CD4-positive, alpha-beta memory T cell (primary cell): ENCODE results near the gene DSTN. TPM values are rescaled to one million over a fixed set of nuclear protein-coding genes. Genes with fewer than 3 reads are reported as not detected.

Experiments
- CTCF ChIA-PET: fragments of 350-600 bp; sonication (Branson Sonifier 250); formaldehyde crosslinking; loops from one replicate; lab custom pipeline; 2021; ENCODE audit warnings: inconsistent platforms; ENCODE audit not compliant: partially characterized antibody; lab: Charles Lee
- POLR2A ChIA-PET: fragments of 350-600 bp; sonication (Branson Sonifier 250); formaldehyde crosslinking; loops from one replicate; lab custom pipeline; 2021; ENCODE audit not compliant: partially characterized antibody; lab: Charles Lee
- DNase-seq, 5 donors: peaks; one replicate each; pipeline versions ENCODE4 v3.0.0 to v3.0.0-alpha.2; 2020 to 2022; ENCODE audit warnings: mixed read lengths in 1 of 5
- H3K27ac ChIP-seq: one replicate; pipeline ENCODE4 v1.7.0; 2013; ENCODE audit warnings: low read depth, low read length
- H3K27me3 ChIP-seq: 2 replicates; pipeline ENCODE4 v1.7.0; 2013; ENCODE audit warnings: mild to moderate bottlenecking, low read length, moderate library complexity; ENCODE audit not compliant: insufficient read depth
- H3K36me3 ChIP-seq: 2 replicates; pipeline ENCODE4 v1.7.0; 2013; ENCODE audit warnings: mild to moderate bottlenecking, low read length, moderate library complexity; ENCODE audit not compliant: insufficient read depth
- H3K4me1 ChIP-seq: 2 replicates; pipeline ENCODE4 v1.7.0; 2013; ENCODE audit warnings: mild to moderate bottlenecking, low read length, moderate library complexity; ENCODE audit not compliant: insufficient read depth
- H3K4me3 ChIP-seq, 2 donors: one replicate each; pipeline ENCODE4 v1.7.0; 2013; ENCODE audit warnings: low read length in 2 of 2, mild to moderate bottlenecking in 1 of 2
- H3K9me3 ChIP-seq, 2 donors: one replicate each; pipeline ENCODE4 v1.7.0; 2013; ENCODE audit warnings: low read length in 2 of 2, control low read depth in 1 of 2; ENCODE audit not compliant: control insufficient read depth in 1 of 2
- H3K27ac Mint-ChIP-seq, 7 donors: one replicate each; pipeline ENCODE4 v1.8.0; 2020 to 2021; ENCODE audit warnings: mixed read lengths in 7 of 7, mild to moderate bottlenecking in 6 of 7, inconsistent platforms in 3 of 7, moderate library complexity in 3 of 7
- H3K27me3 Mint-ChIP-seq, 2 donors: one replicate each; pipeline ENCODE4 v1.8.0; 2020 to 2021; ENCODE audit warnings: mixed read lengths in 2 of 2
- H3K36me3 Mint-ChIP-seq, 2 donors: one replicate each; pipeline ENCODE4 v1.8.0; 2020 to 2021; ENCODE audit warnings: mixed read lengths in 2 of 2, inconsistent platforms in 1 of 2, mild to moderate bottlenecking in 1 of 2
- H3K4me1 Mint-ChIP-seq, 4 donors: one replicate each; pipeline ENCODE4 v1.8.0; 2020 to 2021; ENCODE audit warnings: mixed read lengths in 4 of 4, mild to moderate bottlenecking in 1 of 4
- H3K4me3 Mint-ChIP-seq, 8 donors: one replicate each; pipeline ENCODE4 v1.8.0; 2020 to 2021; ENCODE audit warnings: mixed read lengths in 8 of 8, mild to moderate bottlenecking in 7 of 8, moderate library complexity in 6 of 8, inconsistent platforms in 3 of 8
- H3K9me3 Mint-ChIP-seq, 8 donors: one replicate each; pipeline ENCODE4 v1.8.0; 2020 to 2021; ENCODE audit warnings: mixed read lengths in 8 of 8, mild to moderate bottlenecking in 5 of 8, inconsistent platforms in 3 of 8, moderate library complexity in 1 of 8
- intact Hi-C: fragments of 100-400 bp; cut with micrococcal nuclease; formaldehyde crosslinking; loops from one replicate; pipeline ENCODE4 v1.15.1; 2023
- polyA plus RNA-seq, 2 donors: library from polyadenylated mRNA; unstranded; fragments of 300-500 nt; fragmentation: Illumina TruSeq; gene quantifications; one replicate each; pipeline ENCODE4 v1.2.3, GENCODE V29; 2021
- total RNA-seq, 2 experiments: library from RNA; stranded (reverse); gene quantifications; one replicate each; pipeline ENCODE4 v1.2.3, GENCODE V29; 2021

The DSTN gene
- total and polyA plus RNA-seq, 4 experiments from 2014 or later, result 43.1 to 212 (median 98.3) TPM

DNA sequence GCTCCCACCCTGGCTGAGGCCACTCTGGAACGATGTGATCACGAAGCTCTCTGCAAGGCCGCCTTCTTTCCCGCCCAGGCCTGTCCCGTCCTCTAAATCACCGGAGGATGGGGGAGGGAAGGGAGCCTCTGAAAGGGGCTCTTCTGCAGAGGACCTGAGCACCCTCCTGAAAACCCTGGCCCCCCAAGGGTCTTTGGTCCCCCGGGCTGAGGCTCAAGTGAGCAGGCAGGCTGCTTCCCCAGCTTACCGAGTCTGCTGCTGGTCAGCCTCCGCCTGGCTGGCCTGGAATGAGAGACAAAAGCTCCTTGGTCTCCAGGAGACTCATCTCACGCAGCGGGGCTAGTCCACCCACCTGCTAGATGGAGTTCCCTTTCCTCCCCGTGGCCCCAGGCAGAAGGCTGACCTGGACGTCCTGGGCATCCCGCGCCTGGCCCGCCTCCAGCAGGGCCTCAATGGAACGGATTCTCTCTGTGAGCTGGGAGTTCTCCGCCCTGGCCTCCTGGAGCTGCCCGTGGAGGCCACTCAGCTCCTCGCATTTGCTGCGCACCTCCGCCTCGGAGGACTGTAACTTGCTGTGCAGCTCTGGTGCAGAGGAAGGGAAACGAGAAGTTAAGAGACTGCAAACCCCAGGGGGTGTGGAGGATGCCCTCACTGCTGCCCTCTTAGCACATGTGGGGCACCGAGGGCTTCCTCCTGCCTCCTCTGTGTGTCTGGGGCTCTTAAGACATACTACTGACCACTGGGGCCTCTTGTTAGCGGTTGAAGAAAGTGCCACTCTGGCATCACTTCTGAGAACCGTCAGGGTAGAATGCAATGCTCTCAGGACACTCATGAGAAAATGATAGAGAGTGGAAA lies 57.5 kb downstream of the DSTN start:
- DNase-seq, result no peak
- Mint-ChIP-seq H3K4me3 (no peak overlapping the region), H3K36me3 (peaks cover 13 to 45% of the 10 kb centered on the region in 2 donors), H3K4me1 (no peaks in the 10 kb centered on the region), H3K27me3 (no peaks in the 10 kb centered on the region), H3K27ac (peak overlapping the region in 2 of 7 donors; percentile 12 to 17), H3K9me3 (no peaks in the 10 kb centered on the region)
- Histone ChIP-seq H3K4me3 (no peak overlapping the region), H3K4me1 (no peaks in the 10 kb centered on the region), H3K9me3 (no peaks in the 10 kb centered on the region), H3K36me3 (peaks cover 5% of the 10 kb centered on the region), H3K27me3 (no peaks in the 10 kb centered on the region), H3K27ac (no peak overlapping the region)
- CTCF ChIA-PET, result no interaction called here
- POLR2A ChIA-PET, result no interaction called here
- intact Hi-C loops, result no loop called here

DNA sequence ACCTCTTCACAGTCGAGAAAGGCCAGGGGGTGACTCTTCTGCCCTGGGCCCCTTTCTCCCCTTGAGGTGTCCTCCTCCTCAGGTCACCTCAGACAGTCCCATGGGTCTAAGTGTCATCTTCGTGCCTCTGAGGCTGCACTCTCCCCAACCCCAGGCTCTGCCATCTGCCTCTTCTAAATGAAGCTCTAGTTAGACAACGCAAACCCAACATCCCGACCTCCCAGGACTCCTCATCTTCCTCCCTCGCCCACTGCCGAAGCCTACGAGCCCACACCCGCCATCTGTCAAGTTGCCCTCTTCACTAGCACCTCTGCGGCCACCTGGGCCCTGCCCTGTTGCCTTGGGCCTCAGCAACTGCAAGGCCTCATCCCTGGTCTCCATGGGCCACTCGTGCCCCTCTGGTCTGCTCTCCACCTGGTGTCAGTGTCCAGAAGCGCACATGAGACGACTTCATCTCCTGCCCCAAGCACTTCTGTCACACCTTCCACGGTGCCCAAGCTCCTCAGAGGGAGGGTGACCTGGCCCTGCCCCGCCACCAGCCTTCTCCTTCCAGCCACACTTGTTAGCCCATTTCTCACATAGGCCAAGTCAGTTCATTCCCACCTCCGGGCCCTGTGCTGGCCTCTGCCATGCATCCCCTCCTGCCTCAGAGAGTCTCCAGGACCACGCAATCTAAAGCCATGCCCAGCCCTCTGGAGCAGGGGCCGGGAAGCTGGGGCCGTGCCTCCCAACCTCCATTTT lies 58.4 kb downstream of the DSTN start:
- CTCF ChIA-PET, result no interaction called here
- Histone ChIP-seq H3K4me3 (no peak overlapping the region), H3K27me3 (no peaks in the 10 kb centered on the region), H3K9me3 (no peaks in the 10 kb centered on the region), H3K4me1 (no peaks in the 10 kb centered on the region), H3K27ac (no peak overlapping the region), H3K36me3 (peaks cover 10% of the 10 kb centered on the region)
- no peak overlapping the region for H3K4me3 Mint-ChIP-seq
- H3K9me3 Mint-ChIP-seq, result no peaks in the 10 kb centered on the region
- intact Hi-C loops, result no loop called here
- H3K27me3 Mint-ChIP-seq, result no peaks in the 10 kb centered on the region
- DNase-seq, result no peak
- H3K27ac Mint-ChIP-seq, result peak overlapping the region in 4 of 7 donors; percentile 9 to 78 (median 52)
- peaks cover 16 to 46% of the 10 kb centered on the region in 2 donors for H3K36me3 Mint-ChIP-seq
- H3K4me1 Mint-ChIP-seq, result no peaks in the 10 kb centered on the region
- POLR2A ChIA-PET, result no interaction called here

DNA sequence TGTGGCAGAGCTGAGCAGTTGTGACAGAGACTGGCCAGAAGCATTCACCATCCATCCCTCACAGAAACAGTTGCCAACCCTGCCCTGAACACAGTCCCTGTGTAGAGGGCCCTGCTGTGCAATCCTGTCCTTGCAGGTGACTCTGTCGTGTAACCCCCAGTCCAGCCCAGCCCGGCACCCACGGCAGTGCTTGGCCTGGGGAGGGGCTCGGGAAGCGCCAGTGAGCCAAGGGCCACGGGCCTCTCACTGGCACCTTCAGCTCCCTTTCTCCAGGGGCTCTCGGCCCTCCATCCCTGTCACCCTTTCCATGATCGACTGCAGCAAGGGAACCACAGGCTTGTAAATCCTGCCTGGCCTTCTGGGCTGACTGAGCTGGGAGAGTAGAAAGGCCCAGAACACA lies 59.1 kb downstream of the DSTN start:
- Histone ChIP-seq H3K4me1 (no peaks in the 10 kb centered on the region), H3K9me3 (no peaks in the 10 kb centered on the region), H3K27ac (no peak overlapping the region), H3K36me3 (peaks cover 12% of the 10 kb centered on the region), H3K4me3 (no peak overlapping the region), H3K27me3 (no peaks in the 10 kb centered on the region)
- Mint-ChIP-seq H3K4me1 (no peaks in the 10 kb centered on the region), H3K9me3 (no peaks in the 10 kb centered on the region), H3K27ac (peak overlapping the region in 3 of 7 donors; percentile 36 to 68 (median 59)), H3K27me3 (no peaks in the 10 kb centered on the region), H3K36me3 (peaks cover 21 to 48% of the 10 kb centered on the region in 2 donors), H3K4me3 (no peak overlapping the region)
- ChIA-PET POLR2A (interaction anchor here (0.6 kb wide), 1 partner anchor 70 kb away, joined by 4 read pairs; no protein-coding TSS in a partner anchor), CTCF (no interaction called here)
- no peak for DNase-seq
- intact Hi-C loops, result no loop called here

DNA sequence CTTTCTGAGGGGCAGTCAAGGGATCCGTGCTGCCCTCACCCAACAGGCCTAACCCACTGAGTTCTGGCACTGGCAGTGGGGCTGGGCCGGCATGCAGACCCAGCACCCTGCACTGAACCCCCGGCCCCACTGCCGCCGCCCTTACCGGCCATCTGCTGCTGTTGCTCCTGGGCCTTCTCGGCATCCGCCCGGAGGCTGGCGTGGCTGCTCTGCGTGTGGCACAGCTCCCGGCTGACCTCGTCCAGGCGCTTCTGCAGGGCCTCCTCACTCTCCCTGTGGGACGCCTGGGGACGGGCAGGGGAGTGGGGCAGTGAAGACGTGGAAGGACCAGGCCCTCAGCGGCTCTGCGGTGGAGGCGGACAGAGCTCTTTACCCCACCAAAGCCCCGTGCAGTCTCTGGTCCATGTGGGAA lies 59.8 kb downstream of the DSTN start:
- POLR2A ChIA-PET, result no interaction called here
- no peak overlapping the region for H3K4me3 ChIP-seq

DNA sequence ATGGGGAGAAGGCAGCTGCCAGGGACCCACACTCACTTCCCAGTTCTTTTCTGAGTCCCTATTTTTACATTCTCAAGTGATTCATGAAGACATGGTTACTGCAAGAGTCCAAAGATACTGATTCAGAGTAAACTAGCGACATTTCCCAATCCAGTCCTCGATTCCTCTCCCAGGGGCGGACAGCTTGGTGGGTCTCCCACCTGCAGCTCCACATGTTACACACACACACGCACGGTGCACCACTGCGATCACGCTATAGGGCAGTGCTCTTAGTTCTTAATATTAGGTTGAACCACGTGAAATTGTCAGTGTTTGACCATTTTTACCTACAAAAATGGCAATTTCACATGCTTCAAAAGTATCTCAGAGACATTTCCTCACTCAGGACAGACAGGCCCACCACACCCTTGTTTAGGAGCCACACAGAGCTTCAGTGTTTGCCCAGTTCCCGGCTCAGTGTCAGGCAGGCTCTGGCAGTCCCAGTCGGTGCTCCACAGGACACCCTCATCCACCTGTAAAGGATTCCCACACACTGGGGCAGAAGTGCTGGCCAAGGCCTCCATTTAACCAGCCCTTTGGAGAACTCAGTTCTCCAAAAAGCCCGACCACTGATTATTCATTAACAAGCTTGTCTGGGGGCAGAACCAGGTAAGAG lies 60.4 kb downstream of the DSTN start:
- Histone ChIP-seq H3K4me1 (no peaks in the 10 kb centered on the region), H3K27me3 (no peaks in the 10 kb centered on the region), H3K27ac (no peak overlapping the region), H3K9me3 (no peaks in the 10 kb centered on the region), H3K36me3 (peaks cover 15% of the 10 kb centered on the region), H3K4me3 (no peak overlapping the region)
- ChIA-PET POLR2A (no interaction called here), CTCF (no interaction called here)
- Mint-ChIP-seq H3K9me3 (no peaks in the 10 kb centered on the region), H3K36me3 (peaks cover 18 to 51% of the 10 kb centered on the region in 2 donors), H3K27ac (peak overlapping the region in 2 of 7 donors; percentile 31 to 59), H3K4me1 (no peaks in the 10 kb centered on the region), H3K4me3 (peak overlapping the region in 1 of 8 donors; percentile 55), H3K27me3 (no peaks in the 10 kb centered on the region)
- DNase-seq, result peak in 1 of 5 donors; percentile 27
- intact Hi-C loops, result no loop called here

More for the DNA sequence above, 59.8 kb downstream of the DSTN start:
- CTCF ChIA-PET, result no interaction called here
- Histone ChIP-seq H3K27ac (no peak overlapping the region), H3K27me3 (no peaks in the 10 kb centered on the region), H3K36me3 (peaks cover 13% of the 10 kb centered on the region), H3K4me1 (no peaks in the 10 kb centered on the region), H3K9me3 (no peaks in the 10 kb centered on the region)
- Mint-ChIP-seq H3K9me3 (no peaks in the 10 kb centered on the region), H3K4me1 (no peaks in the 10 kb centered on the region), H3K4me3 (no peak overlapping the region), H3K36me3 (peaks cover 18 to 50% of the 10 kb centered on the region in 2 donors), H3K27ac (no peak overlapping the region), H3K27me3 (no peaks in the 10 kb centered on the region)
- intact Hi-C loops, result no loop called here
- no peak for DNase-seq

DNA sequence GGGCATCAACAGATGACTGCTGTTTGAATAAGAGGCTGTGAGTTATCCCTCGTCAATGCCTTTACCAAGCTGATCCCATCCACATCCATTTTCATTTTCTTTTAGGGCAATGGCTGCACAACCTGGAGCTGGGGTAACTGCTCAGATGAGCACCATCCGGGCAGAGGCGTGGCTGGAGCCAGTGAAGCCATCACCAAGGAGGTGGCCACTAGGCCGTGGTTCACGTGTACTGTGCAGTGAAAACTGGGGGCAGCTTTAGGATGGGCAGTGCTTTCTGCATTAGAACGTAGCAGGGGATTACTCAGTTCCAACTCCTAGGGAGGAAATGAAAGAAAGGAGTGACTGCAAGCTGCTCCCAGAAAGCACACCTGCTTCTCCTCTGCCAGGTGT lies 60.9 kb downstream of the DSTN start:
- no peaks in the 10 kb centered on the region for H3K9me3 Mint-ChIP-seq
- Histone ChIP-seq H3K4me1 (no peaks in the 10 kb centered on the region), H3K27me3 (no peaks in the 10 kb centered on the region), H3K4me3 (no peak overlapping the region), H3K9me3 (no peaks in the 10 kb centered on the region), H3K36me3 (peaks cover 20% of the 10 kb centered on the region), H3K27ac (no peak overlapping the region)
- intact Hi-C loops, result no loop called here
- peaks cover 18 to 50% of the 10 kb centered on the region in 2 donors for H3K36me3 Mint-ChIP-seq
- ChIA-PET CTCF (interaction anchor here (1.2 kb wide), 1 partner anchor 18 kb away, joined by 3 read pairs; no protein-coding TSS in a partner anchor), POLR2A (no interaction called here)
- no peak overlapping the region for H3K4me3 Mint-ChIP-seq
- H3K27me3 Mint-ChIP-seq, result no peaks in the 10 kb centered on the region
- H3K27ac Mint-ChIP-seq, result no peak overlapping the region
- no peaks in the 10 kb centered on the region for H3K4me1 Mint-ChIP-seq
- no peak for DNase-seq
